PFSK-1 (cell line): Measurements from ENCODE around the gene ADAMTS4.

Source experiments
- FOXP2 ChIP-seq: optimal IDR thresholded peaks from 2 replicates; pipeline ENCODE3; 2011; ENCODE audit warnings: borderline replicate concordance, control low read depth, inconsistent platforms; ENCODE audit not compliant: insufficient read depth; ENCODE audit errors: extremely low read length, extremely low read depth
- POLR2AphosphoS5 ChIP-seq: IDR thresholded peaks from 2 replicates; pipeline ENCODE4 v1.6.1; 2012; ENCODE audit warnings: low read depth, mild to moderate bottlenecking, control low read depth, low read length, moderate library complexity
- TAF1 ChIP-seq: IDR thresholded peaks from 2 replicates; pipeline ENCODE4 v1.6.1; 2012; ENCODE audit warnings: low read length, control low read depth, borderline replicate concordance; ENCODE audit not compliant: insufficient read depth
- TF ChIP-seq, protein P1 (sequence below), 2 experiments: IDR thresholded peaks; 2 replicates each; pipeline versions ENCODE4 v1.6.1 to v1.8.0; 2011 to 2012; ENCODE audit warnings: low read depth in 2 of 2, low read length in 2 of 2, control low read depth in 1 of 2, inconsistent platforms in 1 of 2, mild to moderate bottlenecking in 1 of 2, moderate library complexity in 1 of 2; ENCODE audit not compliant: insufficient read depth in 1 of 2

DNA sequence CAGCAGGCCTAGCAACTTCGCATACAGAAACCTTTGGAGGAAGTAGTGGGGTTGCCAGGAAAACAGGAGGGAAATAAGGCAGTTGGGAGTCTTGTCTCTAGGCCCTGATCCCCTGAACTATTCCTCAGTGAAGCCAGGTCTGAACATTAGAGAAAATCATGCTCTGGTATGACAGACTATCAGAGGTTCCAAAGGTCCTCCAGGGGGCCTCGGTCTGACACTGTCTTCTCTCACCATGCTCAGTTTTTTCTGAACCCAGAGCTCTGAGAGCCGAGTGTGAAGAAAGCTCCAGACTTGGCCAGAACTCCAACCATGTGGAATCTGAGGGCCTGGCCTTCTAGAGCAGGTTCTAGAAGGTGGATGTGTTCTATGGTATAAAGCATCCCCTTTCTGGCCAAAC, 31.0 kb upstream of the ADAMTS4 start:
- TF ChIP-seq FOXP2 (no peak), POLR2AphosphoS5 (no peak), TAF1 (no peak)
- TF ChIP-seq, protein P1, sequence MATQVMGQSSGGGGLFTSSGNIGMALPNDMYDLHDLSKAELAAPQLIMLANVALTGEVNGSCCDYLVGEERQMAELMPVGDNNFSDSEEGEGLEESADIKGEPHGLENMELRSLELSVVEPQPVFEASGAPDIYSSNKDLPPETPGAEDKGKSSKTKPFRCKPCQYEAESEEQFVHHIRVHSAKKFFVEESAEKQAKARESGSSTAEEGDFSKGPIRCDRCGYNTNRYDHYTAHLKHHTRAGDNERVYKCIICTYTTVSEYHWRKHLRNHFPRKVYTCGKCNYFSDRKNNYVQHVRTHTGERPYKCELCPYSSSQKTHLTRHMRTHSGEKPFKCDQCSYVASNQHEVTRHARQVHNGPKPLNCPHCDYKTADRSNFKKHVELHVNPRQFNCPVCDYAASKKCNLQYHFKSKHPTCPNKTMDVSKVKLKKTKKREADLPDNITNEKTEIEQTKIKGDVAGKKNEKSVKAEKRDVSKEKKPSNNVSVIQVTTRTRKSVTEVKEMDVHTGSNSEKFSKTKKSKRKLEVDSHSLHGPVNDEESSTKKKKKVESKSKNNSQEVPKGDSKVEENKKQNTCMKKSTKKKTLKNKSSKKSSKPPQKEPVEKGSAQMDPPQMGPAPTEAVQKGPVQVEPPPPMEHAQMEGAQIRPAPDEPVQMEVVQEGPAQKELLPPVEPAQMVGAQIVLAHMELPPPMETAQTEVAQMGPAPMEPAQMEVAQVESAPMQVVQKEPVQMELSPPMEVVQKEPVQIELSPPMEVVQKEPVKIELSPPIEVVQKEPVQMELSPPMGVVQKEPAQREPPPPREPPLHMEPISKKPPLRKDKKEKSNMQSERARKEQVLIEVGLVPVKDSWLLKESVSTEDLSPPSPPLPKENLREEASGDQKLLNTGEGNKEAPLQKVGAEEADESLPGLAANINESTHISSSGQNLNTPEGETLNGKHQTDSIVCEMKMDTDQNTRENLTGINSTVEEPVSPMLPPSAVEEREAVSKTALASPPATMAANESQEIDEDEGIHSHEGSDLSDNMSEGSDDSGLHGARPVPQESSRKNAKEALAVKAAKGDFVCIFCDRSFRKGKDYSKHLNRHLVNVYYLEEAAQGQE (IDR thresholded peaks at IDR 0.05; ENCODE audit: insufficient read depth in 1 of 2, low read depth in 2 of 2, low read length in 2 of 2), result no peak
